HG03558 (cell line): ENCODE data around the gene EIF3C.
"Not testable (repeated sequence)": the region's sequence is repeated elsewhere in the genome, so short reads cannot be mapped to it uniquely, and the experiment has no call there.

Experiments used
- ATAC-seq: cut with Tn5 transposase; IDR thresholded peaks from one replicate; pipeline ENCODE4 v1.9.1; 2021; ENCODE audit warnings: moderate number of reproducible peaks; ENCODE audit not compliant: unreplicated experiment; ENCODE audit errors: extremely low read depth

The EIF3C gene, protein sequence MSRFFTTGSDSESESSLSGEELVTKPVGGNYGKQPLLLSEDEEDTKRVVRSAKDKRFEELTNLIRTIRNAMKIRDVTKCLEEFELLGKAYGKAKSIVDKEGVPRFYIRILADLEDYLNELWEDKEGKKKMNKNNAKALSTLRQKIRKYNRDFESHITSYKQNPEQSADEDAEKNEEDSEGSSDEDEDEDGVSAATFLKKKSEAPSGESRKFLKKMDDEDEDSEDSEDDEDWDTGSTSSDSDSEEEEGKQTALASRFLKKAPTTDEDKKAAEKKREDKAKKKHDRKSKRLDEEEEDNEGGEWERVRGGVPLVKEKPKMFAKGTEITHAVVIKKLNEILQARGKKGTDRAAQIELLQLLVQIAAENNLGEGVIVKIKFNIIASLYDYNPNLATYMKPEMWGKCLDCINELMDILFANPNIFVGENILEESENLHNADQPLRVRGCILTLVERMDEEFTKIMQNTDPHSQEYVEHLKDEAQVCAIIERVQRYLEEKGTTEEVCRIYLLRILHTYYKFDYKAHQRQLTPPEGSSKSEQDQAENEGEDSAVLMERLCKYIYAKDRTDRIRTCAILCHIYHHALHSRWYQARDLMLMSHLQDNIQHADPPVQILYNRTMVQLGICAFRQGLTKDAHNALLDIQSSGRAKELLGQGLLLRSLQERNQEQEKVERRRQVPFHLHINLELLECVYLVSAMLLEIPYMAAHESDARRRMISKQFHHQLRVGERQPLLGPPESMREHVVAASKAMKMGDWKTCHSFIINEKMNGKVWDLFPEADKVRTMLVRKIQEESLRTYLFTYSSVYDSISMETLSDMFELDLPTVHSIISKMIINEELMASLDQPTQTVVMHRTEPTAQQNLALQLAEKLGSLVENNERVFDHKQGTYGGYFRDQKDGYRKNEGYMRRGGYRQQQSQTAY

DNA sequence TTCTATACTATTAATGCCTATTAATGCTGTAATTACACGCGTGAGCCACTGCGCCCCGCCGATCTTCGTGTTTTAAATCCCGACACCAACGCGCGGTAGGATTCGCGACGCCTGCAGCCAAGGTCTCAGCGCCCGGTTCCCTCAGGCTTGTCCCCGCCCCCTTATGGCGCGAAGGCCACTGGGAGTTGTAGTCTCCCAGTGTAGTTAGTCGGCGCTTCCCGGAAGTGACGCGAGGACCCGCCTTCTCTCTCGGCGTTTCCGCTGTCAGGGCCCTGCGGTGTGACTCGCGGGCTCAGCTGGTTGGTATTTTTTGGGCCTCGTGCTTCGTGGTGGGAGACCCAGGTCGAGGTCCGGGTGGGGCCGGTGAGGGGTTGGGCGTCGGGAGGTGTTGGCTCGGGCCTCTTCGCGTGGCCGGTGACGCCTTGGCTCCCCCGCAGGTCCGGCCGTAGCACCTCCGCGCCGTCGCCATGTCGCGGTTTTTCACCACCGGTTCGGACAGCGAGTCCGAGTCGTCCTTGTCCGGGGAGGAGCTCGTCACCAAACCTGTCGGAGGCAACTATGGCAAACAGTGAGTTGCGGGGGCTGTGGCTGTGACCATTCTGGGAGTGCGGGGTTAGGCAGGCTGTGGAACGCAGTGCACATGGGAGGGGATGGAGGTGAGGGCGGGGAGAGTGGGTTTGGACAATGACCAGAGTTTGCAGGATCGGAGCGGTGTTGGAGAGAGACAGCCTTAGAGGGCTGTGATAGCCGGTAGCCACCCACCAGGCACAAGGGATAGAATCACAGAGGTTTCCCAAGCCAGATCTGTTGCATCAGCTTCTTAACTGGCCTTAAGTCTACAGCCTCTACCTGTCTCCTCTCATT, at the start of gene EIF3C:
Gene EIF3C (plus strand): TSS at position 245 of the 864 bp plus-strand sequence. CDS start 223 bp downstream, at position 468.
- peak; percentile 87 for ATAC-seq

DNA sequence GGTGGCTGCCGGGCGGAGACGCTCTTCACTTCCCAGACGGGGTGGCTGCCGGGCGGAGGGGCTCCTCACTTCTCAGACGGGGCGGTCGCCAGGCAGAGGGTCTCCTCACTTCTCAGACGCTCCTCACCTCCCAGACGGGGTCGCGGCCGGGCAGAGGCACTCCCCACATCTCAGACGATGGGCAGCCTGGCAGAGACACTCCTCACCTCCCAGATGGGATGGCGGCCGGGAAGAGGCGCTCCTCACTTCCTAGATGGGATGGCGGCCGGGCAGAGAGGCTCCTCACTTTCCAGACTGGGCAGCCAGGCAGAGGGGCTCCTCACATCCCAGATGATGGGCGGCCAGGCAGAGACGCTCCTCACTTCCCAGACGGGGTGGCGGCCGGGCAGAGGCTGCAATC, 45.0 kb upstream of the EIF3C start:
- not testable (repeated sequence) for ATAC-seq

- not testable (repeated sequence) for ATAC-seq
These were observed 43.8 kb upstream of the EIF3C start for GRCh38 chr16:28667480-28667879.

- not testable (repeated sequence) for ATAC-seq
These were observed 43.1 kb upstream of the EIF3C start for GRCh38 chr16:28668199-28668598.

- not testable (repeated sequence) for ATAC-seq
These were observed 22.8 kb upstream of the EIF3C start for GRCh38 chr16:28688327-28688952.

DNA sequence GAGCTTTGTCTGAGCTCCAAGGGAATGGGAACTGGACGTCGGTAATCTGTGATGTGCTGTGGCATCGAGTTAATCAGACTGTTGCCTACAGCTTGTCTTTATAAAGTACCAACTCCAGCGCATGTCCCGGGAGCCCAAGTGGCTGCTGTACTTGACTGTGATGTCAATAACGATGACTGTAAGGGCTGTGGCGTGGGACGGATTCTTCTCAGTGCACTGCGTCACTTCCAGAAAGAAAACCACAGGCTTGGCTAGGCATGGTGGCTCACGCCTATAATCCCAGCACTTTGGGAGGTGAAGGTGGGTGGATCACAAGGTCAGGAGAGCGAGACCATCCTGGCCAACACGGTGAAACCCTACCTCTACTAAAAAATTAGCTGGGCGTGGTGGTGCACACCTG, 21.8 kb upstream of the EIF3C start:
- not testable (repeated sequence) for ATAC-seq

DNA sequence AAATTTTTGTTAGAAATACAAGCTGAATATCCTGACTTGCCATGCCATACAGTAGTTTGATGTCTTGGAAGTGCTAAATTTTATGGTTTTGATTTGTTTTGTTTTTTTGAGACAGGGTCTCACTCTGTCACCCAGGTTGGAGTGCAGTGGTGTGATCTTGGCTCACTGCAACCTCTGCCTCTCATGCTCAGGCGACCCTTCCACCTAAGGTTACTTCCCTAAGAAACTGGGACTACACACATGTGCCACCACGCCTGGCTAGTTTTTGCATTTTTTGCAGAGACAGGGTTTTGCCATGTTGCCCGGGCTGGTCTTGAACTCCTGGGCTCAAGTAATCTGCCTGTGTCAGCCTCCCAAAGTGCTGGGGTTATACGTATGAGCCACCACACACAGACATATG, 19.5 kb upstream of the EIF3C start:
- not testable (repeated sequence) for ATAC-seq

GRCh38 chr16:28693257-28693950, 17.9 kb upstream of the EIF3C start:
- ATAC-seq: not testable (repeated sequence)

GRCh38 chr16:28699792-28700191, 11.5 kb upstream of the EIF3C start:
- ATAC-seq: not testable (repeated sequence)

DNA sequence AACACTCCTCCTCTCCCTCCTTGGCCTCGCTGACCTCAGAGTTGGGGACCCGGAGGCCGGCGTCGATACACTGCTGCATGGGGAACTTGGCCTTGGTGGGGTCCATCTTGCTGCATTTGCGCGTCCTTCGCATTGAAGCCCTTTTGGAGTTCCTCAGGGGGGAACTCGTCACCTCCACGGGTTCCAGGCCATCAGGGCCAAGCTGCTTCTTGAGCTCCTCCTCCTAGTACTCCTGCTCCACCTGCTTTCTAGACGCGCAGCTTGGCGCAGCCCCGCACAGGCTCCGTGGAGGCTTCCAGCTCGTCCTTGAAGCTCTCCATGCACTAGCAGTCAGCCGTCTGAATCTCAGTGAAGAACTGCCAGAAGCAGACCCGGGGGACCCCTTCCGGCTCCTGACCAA, 10.9 kb upstream of the EIF3C start:
- not testable (repeated sequence) for ATAC-seq

- ATAC-seq: not testable (repeated sequence)
These were observed 9.9 kb upstream of the EIF3C start for GRCh38 chr16:28701384-28701783.

DNA sequence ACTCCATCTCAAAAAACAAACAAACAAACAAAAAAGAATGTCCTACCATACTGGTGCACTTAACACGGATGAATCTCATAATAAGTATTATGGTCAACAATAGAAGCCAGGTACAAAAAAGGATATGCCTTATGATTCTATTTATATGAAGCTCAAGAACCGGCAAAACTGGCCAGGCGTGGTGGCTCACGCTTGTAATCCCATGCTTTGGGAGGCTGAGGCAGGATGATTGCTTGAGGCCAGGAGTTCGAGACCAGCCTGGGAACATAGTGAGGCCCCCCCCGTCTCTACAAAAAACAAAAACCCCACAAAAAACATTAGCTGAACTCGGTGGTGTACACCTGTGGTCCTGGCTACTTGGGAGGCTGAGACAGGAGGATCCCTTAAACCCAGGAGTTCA, 7.0 kb upstream of the EIF3C start:
- ATAC-seq: not testable (repeated sequence)

DNA sequence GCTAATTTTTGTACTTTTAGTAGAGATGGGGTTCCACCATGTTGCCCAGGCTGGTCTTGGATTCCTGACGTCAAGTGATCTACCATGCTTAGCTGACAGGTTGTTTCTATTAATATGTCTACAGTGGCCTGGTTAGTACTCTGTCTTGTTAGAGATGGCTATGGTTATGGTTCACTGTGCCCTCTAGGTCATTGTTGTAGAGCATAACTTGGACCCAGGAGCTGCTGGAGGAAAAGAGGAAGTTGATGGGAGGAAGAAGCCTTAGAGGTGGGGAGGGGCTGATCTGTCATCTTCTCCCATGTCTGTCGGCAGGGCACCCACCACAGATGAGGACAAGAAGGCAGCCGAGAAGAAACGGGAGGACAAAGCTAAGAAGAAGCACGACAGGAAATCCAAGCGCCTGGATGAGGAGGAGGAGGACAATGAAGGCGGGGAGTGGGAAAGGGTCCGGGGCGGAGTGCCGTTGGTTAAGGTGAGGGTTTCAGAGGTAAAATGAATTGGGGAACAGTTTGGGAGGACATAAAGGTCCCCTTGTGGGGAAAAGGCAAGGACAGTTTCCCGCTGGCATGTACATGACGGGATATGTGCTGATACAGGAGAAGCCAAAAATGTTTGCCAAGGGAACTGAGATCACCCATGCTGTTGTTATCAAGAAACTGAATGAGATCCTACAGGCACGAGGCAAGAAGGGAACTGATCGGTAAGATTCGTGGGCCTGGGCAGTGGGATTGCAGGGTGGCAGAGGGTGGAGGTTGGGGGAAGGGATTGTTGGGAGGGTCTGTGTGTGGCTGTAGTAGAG, 11.8 kb downstream of the EIF3C start:
- not testable (repeated sequence) for ATAC-seq

GRCh38 chr16:28731253-28731652, 20.0 kb downstream of the EIF3C start:
- ATAC-seq: not testable (repeated sequence)

DNA sequence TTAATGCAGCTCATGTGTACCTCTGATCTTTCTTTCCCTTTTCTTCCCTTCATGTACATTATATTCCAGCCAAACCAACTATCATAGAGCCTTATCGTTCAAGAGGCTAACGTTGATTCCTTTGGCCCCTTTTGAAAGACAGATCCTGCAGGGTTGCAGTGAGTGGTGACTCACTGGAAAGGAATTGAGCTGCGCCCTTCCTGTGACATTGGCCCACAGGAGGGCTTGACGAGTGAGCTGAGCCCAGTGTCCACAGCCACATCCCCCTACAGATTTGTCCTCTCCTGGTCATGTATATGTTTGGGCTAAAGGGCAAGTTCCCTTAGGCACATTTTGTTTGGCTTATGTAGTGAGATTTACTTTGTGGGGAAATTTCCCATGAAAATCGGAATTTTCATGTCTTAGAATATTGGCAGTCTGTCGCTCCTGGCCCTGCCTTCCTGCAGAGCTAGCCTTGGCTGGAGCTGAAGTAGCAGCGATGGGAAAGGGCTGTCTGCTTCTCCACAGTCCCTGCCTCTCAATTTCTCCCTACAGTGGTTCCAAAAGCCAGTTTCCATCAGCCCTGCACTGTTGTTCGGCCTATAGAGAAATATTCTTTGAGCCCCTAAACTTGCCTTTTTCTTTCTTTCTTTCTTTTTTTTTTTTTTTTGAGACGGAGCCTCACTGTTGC, 21.3 kb downstream of the EIF3C start:
- ATAC-seq: not testable (repeated sequence)

DNA sequence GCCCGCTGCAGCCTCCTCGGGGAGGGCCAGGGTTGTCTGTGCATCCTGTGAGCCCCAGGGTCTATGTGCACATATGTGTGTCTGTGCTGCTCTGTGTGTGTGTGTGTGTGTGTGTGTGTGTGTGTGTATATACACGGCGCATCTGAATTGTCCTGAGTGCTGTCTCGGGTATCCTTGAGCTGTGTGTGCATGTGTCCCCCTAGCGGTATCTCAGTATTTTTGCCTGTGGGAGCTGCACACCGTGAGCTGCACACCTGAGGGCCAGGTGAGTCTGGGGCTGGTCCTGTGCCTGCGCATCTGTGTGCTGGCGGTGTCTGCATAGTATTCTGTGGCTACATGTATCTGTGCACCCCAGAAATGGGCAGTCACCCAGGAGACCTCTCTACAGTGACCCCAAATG, 28.5 kb downstream of the EIF3C start:
- not testable (repeated sequence) for ATAC-seq

DNA sequence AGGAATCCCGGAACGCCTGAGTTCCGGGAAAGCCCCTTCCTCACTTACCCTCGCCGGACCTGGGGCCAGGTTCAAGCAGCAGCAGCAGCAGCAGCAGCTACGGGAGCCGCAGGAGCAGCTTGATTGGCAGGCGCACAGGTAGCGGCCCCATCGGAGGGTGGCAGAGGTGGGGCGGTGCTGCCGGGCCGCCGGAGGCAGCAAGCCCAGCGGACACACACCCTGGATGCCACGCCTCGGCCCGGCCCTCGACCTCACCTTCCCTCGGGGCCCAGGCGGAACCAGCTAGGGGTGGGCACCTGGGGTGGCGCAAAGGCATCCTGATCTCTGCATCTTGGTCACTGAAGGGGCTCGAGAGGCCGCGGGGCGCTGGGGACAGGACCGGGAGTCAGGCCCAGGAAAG, 29.4 kb downstream of the EIF3C start:
- ATAC-seq: not testable (repeated sequence)

- not testable (repeated sequence) for ATAC-seq
These were observed 30.0 kb downstream of the EIF3C start for GRCh38 chr16:28741295-28741694.
